Measurements from ENCODE around the gene RTN4. TPM values are rescaled to one million over a fixed set of nuclear protein-coding genes. Genes with fewer than 3 reads are reported as not detected.

The RTN4 gene
- total RNA-seq, 1 donor from 2014 or later = 384 TPM

DNA sequence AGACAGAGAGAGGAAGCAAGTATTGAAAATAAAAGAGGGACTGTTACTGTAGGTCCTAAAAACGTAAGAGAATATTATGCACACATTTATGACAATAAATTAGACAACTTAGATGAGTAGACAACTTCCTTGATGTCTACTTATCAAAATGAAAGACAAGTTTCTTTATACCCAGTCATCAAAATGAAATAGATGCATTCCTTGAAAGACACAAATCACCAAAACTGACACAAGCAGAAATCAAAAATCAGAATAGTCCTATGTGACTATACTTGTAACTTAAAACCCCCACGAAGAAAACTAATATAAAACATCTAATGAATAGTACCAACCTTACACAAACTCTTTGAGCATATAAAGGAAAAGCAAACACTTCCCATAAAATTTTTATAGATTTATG lies 14.5 kb downstream of the RTN4 start:
- no peak for DNase-seq (ENCODE audit: low read depth)
- no peak for TF ChIP-seq CTCF (conservative IDR thresholded peaks at IDR 0.05; ENCODE audit: low read depth, low read length)
- H3K4me3 ChIP-seq (ENCODE audit: low read depth, low read length) = no peak overlapping the region

GRCh38 chr2:55033921-55034320 lies 16.3 kb downstream of the RTN4 start:
- no peak overlapping the region for H3K4me3 ChIP-seq (ENCODE audit: low read depth, low read length)
- TF ChIP-seq CTCF (conservative IDR thresholded peaks at IDR 0.05; ENCODE audit: low read depth, low read length) = no peak
- no peak for DNase-seq (ENCODE audit: low read depth)

DNA sequence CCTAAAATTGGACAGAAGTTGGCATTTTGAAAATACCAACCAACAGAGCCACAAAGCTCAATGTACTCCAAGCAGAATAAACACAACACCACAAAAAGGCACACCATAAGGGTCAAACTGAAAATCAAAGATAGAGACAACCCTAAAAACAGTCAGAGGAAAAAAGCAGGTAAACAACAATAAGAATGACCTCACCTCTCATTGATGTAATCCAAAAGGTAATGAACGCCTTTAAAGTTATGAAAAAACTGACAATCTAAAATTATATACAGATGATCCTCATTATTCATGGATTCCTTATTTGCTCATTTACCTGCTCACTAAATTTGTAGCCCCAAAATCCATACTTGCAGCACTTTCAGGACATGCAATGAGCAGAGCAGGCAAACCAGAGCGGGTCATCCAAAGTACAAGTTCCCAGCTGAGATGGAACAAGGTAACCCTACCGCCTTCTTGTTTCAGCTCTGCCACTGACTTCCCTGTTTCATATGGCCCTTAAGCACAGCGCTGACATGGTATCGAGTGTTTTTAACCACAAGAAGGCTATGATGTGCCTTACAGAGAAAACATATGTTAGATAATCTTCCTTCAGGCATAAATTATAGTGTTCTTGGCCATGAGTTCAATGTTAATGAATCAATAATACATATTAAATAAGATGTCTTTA lies 17.0 kb downstream of the RTN4 start:
- TF ChIP-seq CTCF (conservative IDR thresholded peaks at IDR 0.05; ENCODE audit: low read depth, low read length) = no peak
- no peak for DNase-seq (ENCODE audit: low read depth)
- H3K4me3 ChIP-seq (ENCODE audit: low read depth, low read length) = no peak overlapping the region

- DNase-seq (ENCODE audit: low read depth) = no peak
- no peak for TF ChIP-seq CTCF (conservative IDR thresholded peaks at IDR 0.05; ENCODE audit: low read depth, low read length)
- H3K4me3 ChIP-seq (ENCODE audit: low read depth, low read length) = no peak overlapping the region
Measured at GRCh38 chr2:55031505-55031904, 18.7 kb downstream of the RTN4 start.

- no peak for DNase-seq (ENCODE audit: low read depth)
- no peak overlapping the region for H3K4me3 ChIP-seq (ENCODE audit: low read depth, low read length)
- no peak for TF ChIP-seq CTCF (conservative IDR thresholded peaks at IDR 0.05; ENCODE audit: low read depth, low read length)
Measured at GRCh38 chr2:55030766-55031165, 19.5 kb downstream of the RTN4 start.

DNA sequence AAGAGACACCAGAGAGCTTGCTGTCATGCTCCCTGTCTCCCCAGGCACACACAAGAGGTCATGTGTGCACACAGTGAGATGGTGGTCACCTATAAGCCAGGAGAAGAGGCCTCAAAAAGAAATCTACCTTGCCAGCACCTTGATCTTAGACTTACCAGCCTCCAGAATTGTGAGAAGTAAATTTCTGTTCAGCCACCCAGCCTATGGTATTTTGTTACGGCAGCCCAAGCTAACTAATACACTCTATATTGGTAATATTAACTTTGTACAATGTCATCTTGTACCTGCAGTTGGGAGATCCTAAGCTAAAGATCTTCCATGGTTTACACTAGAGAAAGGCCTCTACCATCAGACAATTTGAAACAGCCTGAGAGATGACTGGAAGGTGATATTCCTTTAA lies 21.2 kb downstream of the RTN4 start:
- TF ChIP-seq CTCF (conservative IDR thresholded peaks at IDR 0.05; ENCODE audit: low read depth, low read length) = no peak
- no peak overlapping the region for H3K4me3 ChIP-seq (ENCODE audit: low read depth, low read length)
- no peak for DNase-seq (ENCODE audit: low read depth)

- no peak overlapping the region for H3K4me3 ChIP-seq (ENCODE audit: low read depth, low read length)
- no peak for TF ChIP-seq CTCF (conservative IDR thresholded peaks at IDR 0.05; ENCODE audit: low read depth, low read length)
- no peak for DNase-seq (ENCODE audit: low read depth)
Measured at GRCh38 chr2:55027226-55027625, 23.0 kb downstream of the RTN4 start.
